H1 (cell line): ENCODE measurements around the gene NUP50. TPM values are rescaled to one million over a fixed set of nuclear protein-coding genes. Genes with fewer than 3 reads are reported as not detected.

Experiments used
- ATF2 ChIP-seq: IDR thresholded peaks from 2 replicates; pipeline ENCODE4 v1.6.1; 2012; ENCODE audit warnings: low read length, inconsistent platforms
- CHD7 ChIP-seq: fragments of 300-600 bp; sonication (generic); IDR thresholded peaks from 2 replicates; pipeline ENCODE4 v1.7.1; 2012; ENCODE audit warnings: low read length, moderate library complexity, mild to moderate bottlenecking, inconsistent platforms; ENCODE audit not compliant: insufficient replicate concordance
- POLR2A ChIP-seq, 2 experiments: IDR thresholded peaks; 1 replicate in 1 of 2; 2 replicates in 1 of 2; pipeline ENCODE4 v1.6.1; 2011; ENCODE audit warnings: low read depth in 2 of 2, low read length in 2 of 2, mild to moderate bottlenecking in 2 of 2; ENCODE audit errors: control extremely low read depth in 1 of 2
- RXRA ChIP-seq: IDR thresholded peaks from 2 replicates; pipeline ENCODE4 v1.6.1; 2011; ENCODE audit warnings: low read depth, mild to moderate bottlenecking, low read length, moderate library complexity; ENCODE audit not compliant: insufficient read depth
- SP2 ChIP-seq: IDR thresholded peaks from 2 replicates; pipeline ENCODE4 v1.6.1; 2012; ENCODE audit warnings: mild to moderate bottlenecking, low read length, inconsistent platforms
- SRF ChIP-seq: IDR thresholded peaks from 2 replicates; pipeline ENCODE4 v1.6.1; 2011; ENCODE audit warnings: mild to moderate bottlenecking, low read depth, low read length, moderate library complexity
- polyA plus RNA-seq, 7 experiments: library from polyadenylated mRNA; depleted of rRNA in 3 of 7; stranded (reverse) in 5 of 7; unstranded in 2 of 7; fragments of >200 nt in 5 of 7; fragments of 200-250 nt in 2 of 7; gene quantifications; 1 replicate in 5 of 7; 2 replicates in 1 of 7; 4 replicates in 1 of 7; pipeline versions ENCODE4 v1.2.1 to v1.2.3, GENCODE V29; 2011 to 2013; ENCODE audit warnings: missing spikeins in 2 of 7, mixed read lengths in 2 of 7
- total RNA-seq: library from RNA; stranded (reverse); fragmentation: NEBNext Ultra II Directional; extraction: Animal tissue kit (Norgen Biotek cat#: 25700); gene quantifications from 2 replicates; pipeline ENCODE4 v1.2.1, GENCODE V29; 2021

Gene NUP50
- total and polyA plus RNA-seq, 2 of the 8 experiments (the other 6 are each of a cell fraction or from before 2014, with no cell fraction given), result 20.0 to 112 TPM

GRCh38 chr22:45131749-45132148 lies 32.0 kb upstream of the NUP50 start (continued):
- TF ChIP-seq CHD7, result no peak
- no peak for TF ChIP-seq SRF
- TF ChIP-seq POLR2A (IDR thresholded peaks at IDR 0.05; ENCODE audit: control extremely low read depth in 1 of 2, low read depth in 2 of 2, low read length in 2 of 2), result no peak
- no peak for TF ChIP-seq SP2
- no peak for TF ChIP-seq ATF2
- no peak for TF ChIP-seq RXRA
